Neuronal stem cell (in vitro differentiated cells): ENCODE results near the gene MOB1A.

Experiments used
- DNase-seq: peaks from one replicate; pipeline ENCODE4 v3.0.0-alpha.2; 2013; ENCODE audit warnings: low spot score
- H2AFZ ChIP-seq: one replicate; pipeline ENCODE4 v1.6.1; 2013; ENCODE audit warnings: mild to moderate bottlenecking, low read length, inconsistent platforms
- H2AK5ac ChIP-seq: 2 replicates; pipeline ENCODE4 v1.6.1; 2013; ENCODE audit warnings: low read depth, mild to moderate bottlenecking, inconsistent platforms, low read length, moderate library complexity, mixed read lengths
- H2BK120ac ChIP-seq: 2 replicates; pipeline ENCODE4 v1.6.1; 2013; ENCODE audit warnings: low read depth, mild to moderate bottlenecking, inconsistent platforms, low read length, moderate library complexity, mixed read lengths
- H2BK12ac ChIP-seq: one replicate; pipeline ENCODE4 v1.6.1; 2013; ENCODE audit warnings: low read length, inconsistent platforms
- H2BK15ac ChIP-seq: 2 replicates; pipeline ENCODE4 v1.6.1; 2013; ENCODE audit warnings: mild to moderate bottlenecking, low read length, inconsistent platforms, mixed read lengths
- H2BK5ac ChIP-seq: one replicate; pipeline ENCODE4 v1.6.1; 2013; ENCODE audit warnings: inconsistent platforms, mild to moderate bottlenecking, low read length, moderate library complexity
- H3K14ac ChIP-seq: one replicate; pipeline ENCODE4 v1.6.1; 2013; ENCODE audit warnings: low read length, inconsistent platforms
- H3K18ac ChIP-seq: 2 replicates; pipeline ENCODE4 v1.6.1; 2013; ENCODE audit warnings: low read length, inconsistent platforms
- H3K23ac ChIP-seq: 2 replicates; pipeline ENCODE4 v1.6.1; 2013; ENCODE audit warnings: low read depth, mild to moderate bottlenecking, mixed read lengths, low read length, inconsistent platforms; ENCODE audit not compliant: poor library complexity
- H3K27ac ChIP-seq: replicated peaks from 3 replicates; pipeline ENCODE4 v1.5.1; 2013; ENCODE audit warnings: low read length, inconsistent platforms
- H3K27me3 ChIP-seq, 3 experiments: 2 replicates each; pipeline ENCODE4 v1.6.1; 2013; ENCODE audit warnings: low read length in 3 of 3, mild to moderate bottlenecking in 2 of 3, inconsistent platforms in 1 of 3, low read depth in 1 of 3, mixed read lengths in 1 of 3, moderate library complexity in 1 of 3; ENCODE audit not compliant: control insufficient read depth in 3 of 3, insufficient read depth in 3 of 3
- H3K36me3 ChIP-seq, 2 donors: replicated peaks in 1 of 2; 2 replicates each; pipeline ENCODE4 v1.6.1; 2013; ENCODE audit warnings: low read length in 2 of 2; ENCODE audit not compliant: control insufficient read depth in 2 of 2, insufficient read depth in 2 of 2
- H3K4ac ChIP-seq: 2 replicates; pipeline ENCODE4 v1.6.1; 2013; ENCODE audit warnings: inconsistent platforms, mild to moderate bottlenecking, low read length, moderate library complexity
- H3K4me1 ChIP-seq, 2 donors: 1 replicate in 1 of 2; 2 replicates in 1 of 2; pipeline ENCODE4 v1.6.1; 2013; ENCODE audit warnings: low read length in 2 of 2, low read depth in 1 of 2; ENCODE audit not compliant: control insufficient read depth in 2 of 2, insufficient read depth in 1 of 2
- H3K4me2 ChIP-seq: one replicate; pipeline ENCODE4 v1.6.1; 2013; ENCODE audit warnings: mild to moderate bottlenecking, low read length, inconsistent platforms; ENCODE audit not compliant: insufficient read depth, poor library complexity, severe bottlenecking
- H3K4me3 ChIP-seq, 2 donors: 2 replicates each; pipeline ENCODE4 v1.5.1; 2013; ENCODE audit warnings: low read length in 2 of 2, mild to moderate bottlenecking in 2 of 2, inconsistent platforms in 1 of 2, moderate library complexity in 1 of 2
- H3K79me1 ChIP-seq: one replicate; pipeline ENCODE4 v1.6.1; 2013; ENCODE audit warnings: low read depth, mild to moderate bottlenecking, inconsistent platforms, low read length, moderate library complexity
- H3K9ac ChIP-seq: one replicate; pipeline ENCODE4 v1.6.1; 2013; ENCODE audit warnings: mild to moderate bottlenecking, low read depth, low read length, inconsistent platforms; ENCODE audit not compliant: poor library complexity
- H3K9me3 ChIP-seq, 2 donors: replicated peaks in 1 of 2; 2 replicates each; pipeline versions ENCODE3 to v1.6.1; 2013; ENCODE audit warnings: low read length in 2 of 2, mild to moderate bottlenecking in 2 of 2, inconsistent platforms in 1 of 2, low read depth in 1 of 2, mixed read lengths in 1 of 2, moderate library complexity in 1 of 2; ENCODE audit not compliant: control insufficient read depth in 2 of 2, insufficient read depth in 1 of 2
- H4K8ac ChIP-seq: one replicate; pipeline ENCODE4 v1.6.1; 2013; ENCODE audit warnings: low read depth, mild to moderate bottlenecking, inconsistent platforms, low read length, moderate library complexity
- H4K91ac ChIP-seq: one replicate; pipeline ENCODE4 v1.6.1; 2013; ENCODE audit warnings: low read length, low read depth, mild to moderate bottlenecking, inconsistent platforms; ENCODE audit not compliant: poor library complexity
- WGBS, 2 donors: extraction: QIAGEN DNeasy Blood & Tissue Kit; methylation state at CpG; one replicate each; pipeline ENCODE4 v1.1.7; 2013; ENCODE audit warnings: missing lambda C conversion rate in 2 of 2, mixed read lengths in 1 of 2; ENCODE audit not compliant: insufficient read length in 2 of 2, insufficient replicate concordance in 1 of 2; ENCODE audit errors: extremely low coverage in 2 of 2; 5-methylcytosine and 5-hydroxymethylcytosine counted together

Gene MOB1A

GRCh38 chr2:74225698-74226459 lies 47.2 kb upstream of the MOB1A start:
- no peak for DNase-seq
- no peak overlapping the region for H3K4me2 ChIP-seq
- no peak overlapping the region for H2BK5ac ChIP-seq
- H3K36me3 ChIP-seq = peaks cover 0 to 12% of the 10 kb centered on the region in 2 donors
- H2AK5ac ChIP-seq = no peak overlapping the region
- no peak overlapping the region for H3K14ac ChIP-seq
- no peak overlapping the region for H3K4ac ChIP-seq
- H3K79me1 ChIP-seq = no peaks in the 10 kb centered on the region
- H3K27me3 ChIP-seq = no peaks in the 10 kb centered on the region
- H3K27ac ChIP-seq = no peak overlapping the region
- H3K9ac ChIP-seq = no peak overlapping the region
- H2BK12ac ChIP-seq = no peak overlapping the region
- H3K4me3 ChIP-seq = no peak overlapping the region
- no peak overlapping the region for H2BK15ac ChIP-seq
- no peak overlapping the region for H3K23ac ChIP-seq
- H2AFZ ChIP-seq = no peak overlapping the region
- H2BK120ac ChIP-seq = no peak overlapping the region
- WGBS, 2 donors = no CpG with 5 or more reads among the region's 4 CpGs
- no peak overlapping the region for H4K91ac ChIP-seq
- no peak overlapping the region for H4K8ac ChIP-seq
- no peak overlapping the region for H3K18ac ChIP-seq
- H3K9me3 ChIP-seq = no peaks in the 10 kb centered on the region
- H3K4me1 ChIP-seq = peaks cover 0 to 1% of the 10 kb centered on the region in 2 donors

DNA sequence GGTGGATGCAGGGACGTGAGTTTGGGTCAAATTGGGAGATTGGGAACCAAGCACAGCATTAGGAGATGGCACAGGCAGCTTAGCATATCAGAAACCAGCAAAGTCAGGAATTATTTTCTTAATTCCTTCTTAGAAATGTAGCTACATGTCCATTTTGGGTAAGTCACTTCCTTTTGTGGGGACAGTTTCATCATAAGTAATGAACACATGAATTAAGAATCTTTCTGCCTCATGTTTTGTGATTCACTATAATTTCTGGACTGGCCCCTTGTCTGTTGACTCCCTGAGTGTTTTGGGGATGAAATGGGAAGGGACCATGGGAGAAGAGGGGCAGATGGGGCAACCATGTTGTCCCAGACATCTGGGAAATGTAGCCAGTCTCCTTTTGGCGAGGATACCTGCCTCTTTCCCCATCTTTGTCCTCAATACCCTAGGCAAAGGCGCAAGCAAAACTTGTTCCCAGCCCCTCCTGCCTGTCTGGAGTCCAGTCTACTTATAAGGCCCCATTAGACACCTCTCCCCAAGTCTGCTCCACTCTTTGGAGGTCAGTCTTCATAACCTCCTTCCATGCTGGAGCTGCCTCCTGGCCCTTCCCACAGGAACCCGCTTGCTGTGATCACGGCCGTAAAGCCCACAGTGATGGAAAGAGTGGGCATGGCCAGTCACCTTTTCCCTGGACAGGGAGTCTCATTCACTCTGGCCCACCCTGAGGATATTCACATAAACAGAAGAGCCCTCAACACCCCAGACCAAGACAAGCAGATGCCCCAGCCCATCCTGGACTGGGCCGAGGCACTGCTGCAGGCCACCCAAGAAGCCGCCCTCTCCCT lies 45.5 kb upstream of the MOB1A start:
- Histone ChIP-seq H2BK12ac (no peak overlapping the region), H3K4me2 (no peak overlapping the region), H4K91ac (no peak overlapping the region), H3K79me1 (no peaks in the 10 kb centered on the region), H3K36me3 (peaks cover 0 to 23% of the 10 kb centered on the region in 2 donors), H3K18ac (no peak overlapping the region), H3K4ac (no peak overlapping the region), H3K4me3 (no peak overlapping the region), H2BK5ac (no peak overlapping the region), H3K27me3 (no peaks in the 10 kb centered on the region), H3K23ac (no peak overlapping the region), H2BK120ac (no peak overlapping the region), H3K14ac (no peak overlapping the region), H3K4me1 (peaks cover 0 to 1% of the 10 kb centered on the region in 2 donors), H3K9ac (no peak overlapping the region), H2AFZ (no peak overlapping the region), H4K8ac (no peak overlapping the region), H3K9me3 (no peaks in the 10 kb centered on the region), H3K27ac (no peak overlapping the region), H2AK5ac (no peak overlapping the region), H2BK15ac (no peak overlapping the region)
- DNase-seq = no peak
- no CpG with 5 or more reads among the region's 8 CpGs for WGBS, 2 donors

- no peaks in the 10 kb centered on the region for H3K79me1 ChIP-seq
- no peak for DNase-seq
- H3K4ac ChIP-seq = no peak overlapping the region
- H2AFZ ChIP-seq = no peak overlapping the region
- no peak overlapping the region for H3K9ac ChIP-seq
- H2BK15ac ChIP-seq = no peak overlapping the region
- H3K36me3 ChIP-seq = peaks cover 0 to 38% of the 10 kb centered on the region in 2 donors
- H3K4me3 ChIP-seq = no peak overlapping the region
- no peak overlapping the region for H4K91ac ChIP-seq
- no peak overlapping the region for H2BK120ac ChIP-seq
- no peak overlapping the region for H3K18ac ChIP-seq
- no peak overlapping the region for H3K23ac ChIP-seq
- no peak overlapping the region for H4K8ac ChIP-seq
- WGBS, 2 donors = no CpG with 5 or more reads among the region's 6 CpGs
- no peak overlapping the region for H3K27ac ChIP-seq
- H3K14ac ChIP-seq = no peak overlapping the region
- no peaks in the 10 kb centered on the region for H3K27me3 ChIP-seq
- H3K9me3 ChIP-seq = no peaks in the 10 kb centered on the region
- no peak overlapping the region for H2BK5ac ChIP-seq
- no peak overlapping the region for H3K4me2 ChIP-seq
- H2BK12ac ChIP-seq = no peak overlapping the region
- H2AK5ac ChIP-seq = no peak overlapping the region
- H3K4me1 ChIP-seq = peaks cover 0 to 6% of the 10 kb centered on the region in 2 donors
Observed at GRCh38 chr2:74222300-74222650, 43.6 kb upstream of the MOB1A start.

DNA sequence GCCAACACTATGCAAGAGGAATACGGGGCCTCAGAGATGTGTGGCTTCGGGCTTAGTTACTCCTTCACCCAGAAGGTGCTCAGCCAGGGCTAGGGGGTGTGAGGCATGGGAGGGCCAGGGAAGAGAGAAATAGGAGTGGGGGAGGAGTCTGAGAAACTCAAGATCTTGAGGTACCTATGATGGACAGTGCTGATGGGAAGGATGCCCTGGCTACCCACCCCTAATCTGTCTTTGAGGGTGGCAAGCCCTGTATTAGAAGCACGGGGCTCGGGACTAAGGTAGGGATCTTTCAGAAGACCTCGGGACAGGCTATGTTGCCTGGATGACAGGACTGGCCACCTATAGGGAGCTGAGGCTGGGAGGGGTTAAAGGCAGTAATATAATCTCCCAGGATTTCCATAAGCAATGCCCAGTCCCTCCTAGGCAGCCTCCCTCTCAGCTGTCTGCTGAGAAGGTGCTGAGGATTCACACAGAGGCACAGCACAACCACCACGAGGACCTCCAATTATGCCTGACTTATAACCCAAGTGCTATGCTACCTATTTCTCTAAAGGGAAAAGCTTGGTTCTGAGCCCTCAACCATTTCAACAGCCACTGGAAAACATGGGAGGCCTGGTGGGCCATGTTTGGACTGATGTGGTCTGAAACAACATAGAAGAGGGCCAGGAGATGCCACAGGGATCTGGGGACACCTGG lies 43.1 kb upstream of the MOB1A start:
- WGBS, 2 donors = no CpG with 5 or more reads among the region's 6 CpGs

More for the DNA sequence above, 43.1 kb upstream of the MOB1A start:
- Histone ChIP-seq H3K14ac (no peak overlapping the region), H3K18ac (no peak overlapping the region), H3K4me3 (no peak overlapping the region), H2BK5ac (no peak overlapping the region), H2BK12ac (no peak overlapping the region), H3K27me3 (no peaks in the 10 kb centered on the region), H3K79me1 (no peaks in the 10 kb centered on the region), H4K91ac (no peak overlapping the region), H3K4me1 (peaks cover 0 to 6% of the 10 kb centered on the region in 2 donors), H3K23ac (no peak overlapping the region), H3K4me2 (no peak overlapping the region), H3K27ac (no peak overlapping the region), H2BK15ac (no peak overlapping the region), H4K8ac (no peak overlapping the region), H3K9me3 (no peaks in the 10 kb centered on the region), H2BK120ac (no peak overlapping the region), H2AFZ (no peak overlapping the region), H3K9ac (no peak overlapping the region), H3K36me3 (peaks cover 0 to 43% of the 10 kb centered on the region in 2 donors), H2AK5ac (no peak overlapping the region), H3K4ac (no peak overlapping the region)
- no peak for DNase-seq
